GM23338 (cell line): ENCODE results near the gene FOXJ1.

Source experiments
- CTCF ChIP-seq, 2 experiments: fragments of 200-600 bp in 1 of 2; sonication (generic) in 1 of 2; conservative IDR thresholded peaks; 2 replicates each; pipeline versions ENCODE4 v1.5.1 to v1.6.1; 2016 to 2017; ENCODE audit warnings: antibody characterized with exemption in 2 of 2, low read depth in 2 of 2, mild to moderate bottlenecking in 2 of 2, moderate library complexity in 1 of 2
- EZH2 ChIP-seq: fragments of 200-600 bp; sonication (generic); IDR thresholded peaks from one replicate; pipeline ENCODE4 v1.8.0; 2017; ENCODE audit warnings: antibody characterized with exemption, mild to moderate bottlenecking, low read depth; ENCODE audit not compliant: unreplicated experiment
- JUNB ChIP-seq: IDR thresholded peaks from one replicate; pipeline ENCODE4 v1.6.1; 2016; ENCODE audit warnings: antibody characterized with exemption; ENCODE audit not compliant: unreplicated experiment
- ZNF114 ChIP-seq: fragments of 250-450 bp; sonication (Bioruptor Pico); IDR thresholded peaks from 2 replicates; pipeline ENCODE4 v1.5.0; 2020; ENCODE audit warnings: mild to moderate bottlenecking, moderate library complexity

- no peak for TF ChIP-seq EZH2
- TF ChIP-seq CTCF (conservative IDR thresholded peaks at IDR 0.05; ENCODE audit: low read depth in 2 of 2): no peak
- TF ChIP-seq ZNF114 (CRISPR knock-in tag): no peak
- TF ChIP-seq JUNB: no peak
Measured at GRCh38 chr17:76160896-76161528, 20.0 kb upstream of the FOXJ1 start.
